GM18498 (cell line): ENCODE measurements around the gene ARMC7.
"Not testable (repeated sequence)": the region's sequence is repeated elsewhere in the genome, so short reads cannot be mapped to it uniquely, and the experiment has no call there.

Source experiments
- ATAC-seq: cut with Tn5 transposase; IDR thresholded peaks from one replicate; pipeline ENCODE4 v1.9.1; 2021; ENCODE audit warnings: mild to moderate bottlenecking, moderate library complexity; ENCODE audit not compliant: unreplicated experiment

The ARMC7 gene

GRCh38 chr17:75151930-75152329 lies 42.2 kb downstream of the ARMC7 start:
- ATAC-seq, result no peak

- ATAC-seq, result no peak
Observed at GRCh38 chr17:75152523-75152921, 42.8 kb downstream of the ARMC7 start.

GRCh38 chr17:75152922-75153779 lies 43.4 kb downstream of the ARMC7 start:
- ATAC-seq, result no peak

GRCh38 chr17:75153780-75154194 lies 44.0 kb downstream of the ARMC7 start:
- peak; percentile 18 for ATAC-seq

GRCh38 chr17:75154195-75155106 lies 44.7 kb downstream of the ARMC7 start, which contains the start of gene JPT1:
JPT1 (minus strand) TSS chr17:75154512; CDS start chr17:75154397, 115 bp downstream.
- ATAC-seq, result peak; percentile 94

GRCh38 chr17:75155191-75155601 lies 45.4 kb downstream of the ARMC7 start:
- ATAC-seq, result no peak

GRCh38 chr17:75158480-75158879 lies 48.7 kb downstream of the ARMC7 start:
- ATAC-seq, result not testable (repeated sequence)

GRCh38 chr17:75159196-75160031 lies 49.6 kb downstream of the ARMC7 start:
- no peak for ATAC-seq

GRCh38 chr17:75160211-75160610 lies 50.4 kb downstream of the ARMC7 start:
- ATAC-seq, result no peak

GRCh38 chr17:75163074-75163473 lies 53.3 kb downstream of the ARMC7 start:
- ATAC-seq, result no peak

GRCh38 chr17:75164606-75165005 lies 54.8 kb downstream of the ARMC7 start:
- not testable (repeated sequence) for ATAC-seq

GRCh38 chr17:75168998-75169397 lies 59.2 kb downstream of the ARMC7 start:
- ATAC-seq, result no peak

GRCh38 chr17:75173526-75173925 lies 63.8 kb downstream of the ARMC7 start:
- no peak for ATAC-seq

- ATAC-seq, result no peak
Observed at GRCh38 chr17:75174996-75175395, 65.2 kb downstream of the ARMC7 start.

- ATAC-seq, result no peak
Observed at GRCh38 chr17:75176625-75177024, 66.9 kb downstream of the ARMC7 start.

GRCh38 chr17:75178453-75178852 lies 68.7 kb downstream of the ARMC7 start:
- ATAC-seq, result no peak
